GM19438 (cell line): ENCODE results near the gene SHC3.

ENCODE experiments used
- ATAC-seq: cut with Tn5 transposase; IDR thresholded peaks from one replicate; pipeline ENCODE4 v1.9.1; 2021; ENCODE audit warnings: low read depth; ENCODE audit not compliant: unreplicated experiment

SHC3 gene

GRCh38 chr9:89060790-89061189 is 117.8 kb downstream of the SHC3 start:
- ATAC-seq: no peak

GRCh38 chr9:89059925-89060506 is 118.6 kb downstream of the SHC3 start:
- ATAC-seq: no peak

- ATAC-seq: no peak
Observed at GRCh38 chr9:89058906-89059305, 119.7 kb downstream of the SHC3 start.

GRCh38 chr9:89054865-89055495 is 123.6 kb downstream of the SHC3 start:
- no peak for ATAC-seq

GRCh38 chr9:89053301-89053700 is 125.3 kb downstream of the SHC3 start:
- no peak for ATAC-seq

GRCh38 chr9:89052470-89053097 is 126.0 kb downstream of the SHC3 start:
- no peak for ATAC-seq

GRCh38 chr9:89051421-89052025 is 127.1 kb downstream of the SHC3 start:
- ATAC-seq: no peak

GRCh38 chr9:89049646-89050045 is 129.0 kb downstream of the SHC3 start:
- ATAC-seq: no peak

GRCh38 chr9:89048616-89049015 is 130.0 kb downstream of the SHC3 start:
- no peak for ATAC-seq

GRCh38 chr9:89047667-89048066 is 131.0 kb downstream of the SHC3 start:
- ATAC-seq: no peak

GRCh38 chr9:89046832-89047231 is 131.8 kb downstream of the SHC3 start:
- no peak for ATAC-seq

- ATAC-seq: no peak
Observed at GRCh38 chr9:89044881-89045280, 133.7 kb downstream of the SHC3 start.

GRCh38 chr9:89044104-89044503 is 134.5 kb downstream of the SHC3 start:
- no peak for ATAC-seq

- no peak for ATAC-seq
Observed at GRCh38 chr9:89042984-89043383, 135.6 kb downstream of the SHC3 start.

- ATAC-seq: no peak
Observed at GRCh38 chr9:89039664-89040063, 139.0 kb downstream of the SHC3 start.

GRCh38 chr9:89039104-89039465 is 139.5 kb downstream of the SHC3 start:
- no peak for ATAC-seq

GRCh38 chr9:89038382-89039103 is 140.1 kb downstream of the SHC3 start:
- ATAC-seq: no peak

GRCh38 chr9:89037891-89038290 is 140.7 kb downstream of the SHC3 start:
- no peak for ATAC-seq

GRCh38 chr9:89037346-89037745 is 141.3 kb downstream of the SHC3 start:
- ATAC-seq: no peak

- ATAC-seq: no peak
Observed at GRCh38 chr9:89036891-89037290, 141.7 kb downstream of the SHC3 start.

- ATAC-seq: no peak
Observed at GRCh38 chr9:89036383-89036782, 142.2 kb downstream of the SHC3 start.
